Mammary epithelial cell (primary cell): ENCODE data around the gene KIF26B.

Source experiments
- CTCF ChIP-seq, 2 donors: IDR thresholded peaks in 1 of 2; conservative IDR thresholded peaks in 1 of 2; 2 replicates each; pipeline ENCODE4 v1.5.1; 2011 to 2012; ENCODE audit warnings: inconsistent platforms in 2 of 2, low read length in 2 of 2, mild to moderate bottlenecking in 2 of 2, control low read depth in 1 of 2, low read depth in 1 of 2; ENCODE audit not compliant: insufficient read depth in 1 of 2; ENCODE audit errors: extremely low read depth in 1 of 2
- EZH2 ChIP-seq: IDR thresholded peaks from 2 replicates; pipeline ENCODE4 v1.6.1; 2012; ENCODE audit warnings: low read length, inconsistent platforms, borderline replicate concordance

GRCh38 chr1:245698116-245698515, 543.3 kb downstream of the KIF26B start:
- TF ChIP-seq CTCF (conservative IDR thresholded peaks at IDR 0.05 in 1 of 2, IDR thresholded peaks at IDR 0.05 in 1 of 2; ENCODE audit: extremely low read depth in 1 of 2, insufficient read depth in 1 of 2, low read depth in 1 of 2, low read length in 2 of 2) (no peak), EZH2 (no peak)
